HTERT RPE-1 (cell line): ENCODE data around the gene CRYL1.
"Not testable (repeated sequence)": the region's sequence is repeated elsewhere in the genome, so short reads cannot be mapped to it uniquely, and the experiment has no call there.

Source experiments
- in situ Hi-C: fragments of 300-500 bp; cut with MboI; formaldehyde crosslinking; loops from 4 replicates; pipeline ENCODE4 v1.14.3; 2020; ENCODE audit warnings: low sequenced_read_pairs

Gene CRYL1

GRCh38 chr13:20461481-20461859 lies 64.2 kb downstream of the CRYL1 start:
- in situ Hi-C loops = no loop called here

GRCh38 chr13:20460761-20461160 lies 64.9 kb downstream of the CRYL1 start:
- in situ Hi-C loops = no loop called here

- in situ Hi-C loops = no loop called here
Observed at GRCh38 chr13:20457670-20458069, 68.0 kb downstream of the CRYL1 start.

GRCh38 chr13:20456737-20457136 lies 68.9 kb downstream of the CRYL1 start:
- in situ Hi-C loops = no loop called here

GRCh38 chr13:20451397-20451796 lies 74.3 kb downstream of the CRYL1 start:
- in situ Hi-C loops = no loop called here

- in situ Hi-C loops = no loop called here
Observed at GRCh38 chr13:20448470-20448869, 77.2 kb downstream of the CRYL1 start.

GRCh38 chr13:20446900-20447299 lies 78.8 kb downstream of the CRYL1 start:
- in situ Hi-C loops = no loop called here

GRCh38 chr13:20446405-20446804 lies 79.3 kb downstream of the CRYL1 start:
- in situ Hi-C loops = no loop called here

GRCh38 chr13:20442798-20443381 lies 82.8 kb downstream of the CRYL1 start:
- in situ Hi-C loops = no loop called here

- in situ Hi-C loops = no loop called here
Observed at GRCh38 chr13:20442375-20442774, 83.3 kb downstream of the CRYL1 start.

- in situ Hi-C loops = no loop called here
Observed at GRCh38 chr13:20441879-20442278, 83.8 kb downstream of the CRYL1 start.

GRCh38 chr13:20441056-20441455 lies 84.6 kb downstream of the CRYL1 start:
- in situ Hi-C loops = no loop called here

GRCh38 chr13:20439261-20439660 lies 86.4 kb downstream of the CRYL1 start:
- in situ Hi-C loops = no loop called here

GRCh38 chr13:20438801-20439200 lies 86.9 kb downstream of the CRYL1 start:
- in situ Hi-C loops = no loop called here

- in situ Hi-C loops = no loop called here
Observed at GRCh38 chr13:20436505-20436904, 89.2 kb downstream of the CRYL1 start.

GRCh38 chr13:20435616-20436368 lies 89.9 kb downstream of the CRYL1 start:
- in situ Hi-C loops = no loop called here

- in situ Hi-C loops = not testable (repeated sequence)
Observed at GRCh38 chr13:20434210-20434609, 91.4 kb downstream of the CRYL1 start.

- in situ Hi-C loops = no loop called here
Observed at GRCh38 chr13:20431687-20432384, 93.8 kb downstream of the CRYL1 start.

GRCh38 chr13:20431080-20431479 lies 94.6 kb downstream of the CRYL1 start:
- in situ Hi-C loops = no loop called here

GRCh38 chr13:20430296-20430695 lies 95.4 kb downstream of the CRYL1 start:
- in situ Hi-C loops = no loop called here

GRCh38 chr13:20429682-20430081 lies 96.0 kb downstream of the CRYL1 start:
- in situ Hi-C loops = no loop called here
